ENCODE measurements around the gene CHST3.

DNA sequence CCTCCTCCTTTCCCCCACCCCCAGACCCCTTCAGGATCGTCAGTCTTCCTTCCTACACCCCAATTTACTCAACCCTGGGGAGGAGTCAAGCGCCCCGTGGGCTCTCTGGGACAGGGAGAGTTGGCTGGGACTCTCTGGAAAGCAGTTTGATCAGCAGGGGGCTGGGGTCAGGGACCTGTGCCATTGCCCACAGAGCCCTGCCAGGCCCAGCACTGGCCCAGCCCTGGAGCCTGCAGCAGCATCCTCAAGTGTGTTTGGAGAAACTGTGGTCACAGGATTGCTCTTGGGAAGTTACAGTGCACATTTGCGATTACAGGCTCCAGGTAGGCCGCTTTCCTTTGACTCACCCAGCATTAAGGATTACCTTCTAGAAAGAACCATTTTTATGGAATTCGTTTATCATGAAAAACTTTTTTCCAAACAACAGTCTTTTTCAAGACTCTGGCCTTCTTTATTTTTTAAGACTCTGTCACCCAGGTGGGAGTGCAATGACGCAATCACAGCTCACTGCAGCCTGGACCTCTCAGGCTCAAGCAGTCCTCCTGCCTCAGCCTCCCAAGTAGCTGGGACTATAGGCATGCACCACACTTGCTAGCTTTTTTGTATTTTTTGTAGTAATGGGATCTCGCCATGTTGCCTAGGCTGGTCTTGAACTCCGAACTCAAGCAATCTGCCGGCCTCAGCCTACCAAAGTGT, 50.7 kb downstream of the CHST3 start:
- TF ChIP-seq, protein P1, sequence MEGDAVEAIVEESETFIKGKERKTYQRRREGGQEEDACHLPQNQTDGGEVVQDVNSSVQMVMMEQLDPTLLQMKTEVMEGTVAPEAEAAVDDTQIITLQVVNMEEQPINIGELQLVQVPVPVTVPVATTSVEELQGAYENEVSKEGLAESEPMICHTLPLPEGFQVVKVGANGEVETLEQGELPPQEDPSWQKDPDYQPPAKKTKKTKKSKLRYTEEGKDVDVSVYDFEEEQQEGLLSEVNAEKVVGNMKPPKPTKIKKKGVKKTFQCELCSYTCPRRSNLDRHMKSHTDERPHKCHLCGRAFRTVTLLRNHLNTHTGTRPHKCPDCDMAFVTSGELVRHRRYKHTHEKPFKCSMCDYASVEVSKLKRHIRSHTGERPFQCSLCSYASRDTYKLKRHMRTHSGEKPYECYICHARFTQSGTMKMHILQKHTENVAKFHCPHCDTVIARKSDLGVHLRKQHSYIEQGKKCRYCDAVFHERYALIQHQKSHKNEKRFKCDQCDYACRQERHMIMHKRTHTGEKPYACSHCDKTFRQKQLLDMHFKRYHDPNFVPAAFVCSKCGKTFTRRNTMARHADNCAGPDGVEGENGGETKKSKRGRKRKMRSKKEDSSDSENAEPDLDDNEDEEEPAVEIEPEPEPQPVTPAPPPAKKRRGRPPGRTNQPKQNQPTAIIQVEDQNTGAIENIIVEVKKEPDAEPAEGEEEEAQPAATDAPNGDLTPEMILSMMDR (IDR thresholded peaks at IDR 0.05), result no peak
- TF ChIP-seq POLR2A (IDR thresholded peaks at IDR 0.05) (no peak), POLR2AphosphoS5 (IDR thresholded peaks at IDR 0.05) (no peak), EP300 (IDR thresholded peaks at IDR 0.05) (no peak)

All from sigmoid colon (tissue), 4 donors.